Neutrophil (primary cell): Measurements from ENCODE around the gene DVL3.
A peak's percentile ranks its signal among the peaks of the same experiment; 100 is the strongest.

Experiments
- H3K27ac ChIP-seq: fragments of 200-600 bp; sonication (generic); 2 replicates; pipeline ENCODE4 v1.5.1; 2016; ENCODE audit warnings: mild to moderate bottlenecking, moderate library complexity
- H3K27me3 ChIP-seq: fragments of 200-600 bp; sonication (generic); 2 replicates; pipeline ENCODE4 v1.6.0; 2016; ENCODE audit warnings: mild to moderate bottlenecking
- H3K36me3 ChIP-seq: fragments of 200-600 bp; sonication (generic); 2 replicates; pipeline ENCODE4 v1.5.1; 2017
- H3K4me1 ChIP-seq, 2 experiments: fragments of 200-600 bp in 1 of 2; sonication (generic) in 1 of 2; 1 replicate in 1 of 2; 2 replicates in 1 of 2; pipeline versions ENCODE4 v1.5.1 to v1.6.1; 2013 to 2016; ENCODE audit warnings: low read depth in 1 of 2, low read length in 1 of 2, mild to moderate bottlenecking in 1 of 2, moderate library complexity in 1 of 2; ENCODE audit not compliant: control insufficient read depth in 1 of 2, insufficient read depth in 1 of 2
- H3K4me3 ChIP-seq, 2 experiments: fragments of 200-600 bp in 1 of 2; sonication (generic) in 1 of 2; 1 replicate in 1 of 2; 2 replicates in 1 of 2; pipeline ENCODE4 v1.5.1; 2013 to 2016; ENCODE audit warnings: low read depth in 1 of 2, low read length in 1 of 2, mild to moderate bottlenecking in 1 of 2, moderate library complexity in 1 of 2
- H3K9me3 ChIP-seq: fragments of 200-600 bp; sonication (generic); 2 replicates; pipeline ENCODE4 v1.5.1; 2016
- TF ChIP-seq, protein P1 (sequence below): fragments of 200-600 bp; sonication (generic); IDR thresholded peaks from 2 replicates; pipeline ENCODE4 v1.5.1; 2016; ENCODE audit warnings: antibody characterized with exemption

Gene DVL3

DNA sequence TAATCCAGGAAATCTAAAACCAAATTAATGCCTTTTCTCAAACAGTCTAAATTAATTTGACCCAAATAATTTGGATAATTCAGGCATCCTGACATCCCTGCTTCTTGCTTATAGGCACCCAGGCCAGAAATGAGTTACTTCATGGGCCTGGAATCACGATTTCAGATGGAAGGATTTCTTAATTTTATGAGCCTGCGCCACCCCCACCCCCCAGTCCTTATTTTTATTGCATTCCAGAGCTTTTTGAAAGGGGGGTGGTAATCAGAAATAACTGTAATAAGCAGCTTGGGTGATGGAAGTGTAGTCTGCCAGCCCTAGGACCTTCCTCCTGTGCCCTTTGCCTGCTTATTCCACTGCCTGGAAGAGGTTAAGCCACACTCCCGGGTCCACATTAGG is 20.8 kb downstream of the DVL3 start:
- Histone ChIP-seq H3K4me3 (peak overlapping the region; percentile 97 to 99), H3K36me3 (peaks cover 62% of the 10 kb centered on the region), H3K27me3 (no peaks in the 10 kb centered on the region), H3K9me3 (no peaks in the 10 kb centered on the region), H3K27ac (peak overlapping the region; percentile 74), H3K4me1 (peaks cover 22 to 29% of the 10 kb centered on the region in 2 experiments)
- TF ChIP-seq, protein P1, sequence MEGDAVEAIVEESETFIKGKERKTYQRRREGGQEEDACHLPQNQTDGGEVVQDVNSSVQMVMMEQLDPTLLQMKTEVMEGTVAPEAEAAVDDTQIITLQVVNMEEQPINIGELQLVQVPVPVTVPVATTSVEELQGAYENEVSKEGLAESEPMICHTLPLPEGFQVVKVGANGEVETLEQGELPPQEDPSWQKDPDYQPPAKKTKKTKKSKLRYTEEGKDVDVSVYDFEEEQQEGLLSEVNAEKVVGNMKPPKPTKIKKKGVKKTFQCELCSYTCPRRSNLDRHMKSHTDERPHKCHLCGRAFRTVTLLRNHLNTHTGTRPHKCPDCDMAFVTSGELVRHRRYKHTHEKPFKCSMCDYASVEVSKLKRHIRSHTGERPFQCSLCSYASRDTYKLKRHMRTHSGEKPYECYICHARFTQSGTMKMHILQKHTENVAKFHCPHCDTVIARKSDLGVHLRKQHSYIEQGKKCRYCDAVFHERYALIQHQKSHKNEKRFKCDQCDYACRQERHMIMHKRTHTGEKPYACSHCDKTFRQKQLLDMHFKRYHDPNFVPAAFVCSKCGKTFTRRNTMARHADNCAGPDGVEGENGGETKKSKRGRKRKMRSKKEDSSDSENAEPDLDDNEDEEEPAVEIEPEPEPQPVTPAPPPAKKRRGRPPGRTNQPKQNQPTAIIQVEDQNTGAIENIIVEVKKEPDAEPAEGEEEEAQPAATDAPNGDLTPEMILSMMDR = no peak

DNA sequence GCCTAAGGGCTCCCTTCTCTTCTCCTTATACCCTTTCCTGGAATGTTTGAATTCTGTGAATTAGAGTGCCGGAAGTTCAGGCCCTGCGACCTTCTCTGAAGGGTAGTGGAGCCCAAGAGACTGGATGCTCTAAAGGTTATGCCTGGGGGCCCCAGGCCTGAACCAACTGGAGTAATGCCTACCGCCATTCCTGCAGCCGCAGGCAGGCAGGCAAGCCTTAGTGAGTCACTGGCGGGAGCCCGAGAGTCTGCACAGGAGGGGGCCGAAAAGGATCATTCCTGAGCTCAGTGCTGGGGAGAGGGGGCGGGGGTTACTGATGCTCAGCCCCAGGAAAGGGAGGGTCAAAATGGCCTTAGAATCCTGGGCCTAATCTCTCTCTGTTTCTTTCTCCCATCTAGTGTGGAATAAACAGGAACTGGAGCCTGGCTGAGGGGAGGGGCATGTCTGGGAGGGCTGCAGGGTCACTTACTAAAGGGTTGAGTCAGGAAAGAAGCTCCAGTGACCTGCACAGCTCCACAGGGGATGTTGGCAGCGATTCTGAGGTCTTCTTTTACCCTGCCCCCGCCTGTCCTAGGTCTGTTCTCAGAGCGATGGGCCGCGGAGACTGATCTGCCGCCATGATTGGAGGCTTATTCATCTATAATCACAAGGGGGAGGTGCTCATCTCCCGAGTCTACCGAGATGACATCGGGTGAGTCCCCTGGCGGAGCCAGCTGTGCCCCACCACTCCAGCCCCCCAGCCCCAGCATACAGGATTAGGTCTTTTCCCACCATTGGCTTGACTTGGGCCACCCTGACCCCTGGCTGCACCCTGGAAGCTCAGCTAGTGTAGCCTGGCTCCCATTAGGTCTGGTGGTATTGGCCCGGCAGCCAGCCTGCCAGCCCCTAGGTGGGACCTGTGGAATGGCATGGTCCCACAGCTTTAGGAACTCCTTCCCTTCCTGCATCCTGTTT is 21.5 kb downstream of the DVL3 start:
- no peaks in the 10 kb centered on the region for H3K27me3 ChIP-seq
- TF ChIP-seq, protein P1 = no peak
- H3K4me1 ChIP-seq = peaks cover 22 to 29% of the 10 kb centered on the region in 2 experiments
- H3K27ac ChIP-seq = peak overlapping the region; percentile 74
- H3K4me3 ChIP-seq = peak overlapping the region in 1 of 2 experiments; percentile 99
- H3K9me3 ChIP-seq = no peaks in the 10 kb centered on the region
- peaks cover 62% of the 10 kb centered on the region for H3K36me3 ChIP-seq

DNA sequence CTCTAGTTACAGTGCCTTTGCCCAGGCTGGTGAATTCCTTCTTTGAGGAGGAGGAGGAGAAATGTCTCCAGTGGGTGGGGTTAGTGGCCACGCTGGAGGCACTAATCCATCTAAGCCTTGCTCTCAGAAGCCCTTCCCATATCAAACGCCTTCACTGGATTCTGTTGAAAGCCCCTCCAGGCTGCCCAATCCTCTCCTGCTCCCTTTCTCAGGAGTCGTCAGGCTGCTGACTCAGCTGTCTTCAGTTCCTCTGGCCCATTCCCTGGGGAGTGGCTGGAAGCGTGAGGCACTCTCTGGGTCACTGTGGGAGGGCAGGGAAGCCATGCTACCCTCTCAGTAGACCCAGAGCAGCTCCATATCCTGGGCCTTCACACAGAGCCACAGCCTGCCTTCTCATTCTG is 22.2 kb downstream of the DVL3 start:
- no peak overlapping the region for H3K4me3 ChIP-seq
- no peaks in the 10 kb centered on the region for H3K9me3 ChIP-seq
- peaks cover 22 to 29% of the 10 kb centered on the region in 2 experiments for H3K4me1 ChIP-seq
- peaks cover 62% of the 10 kb centered on the region for H3K36me3 ChIP-seq
- H3K27me3 ChIP-seq = no peaks in the 10 kb centered on the region
- H3K27ac ChIP-seq = peak overlapping the region; percentile 74
- TF ChIP-seq, protein P1 = no peak

DNA sequence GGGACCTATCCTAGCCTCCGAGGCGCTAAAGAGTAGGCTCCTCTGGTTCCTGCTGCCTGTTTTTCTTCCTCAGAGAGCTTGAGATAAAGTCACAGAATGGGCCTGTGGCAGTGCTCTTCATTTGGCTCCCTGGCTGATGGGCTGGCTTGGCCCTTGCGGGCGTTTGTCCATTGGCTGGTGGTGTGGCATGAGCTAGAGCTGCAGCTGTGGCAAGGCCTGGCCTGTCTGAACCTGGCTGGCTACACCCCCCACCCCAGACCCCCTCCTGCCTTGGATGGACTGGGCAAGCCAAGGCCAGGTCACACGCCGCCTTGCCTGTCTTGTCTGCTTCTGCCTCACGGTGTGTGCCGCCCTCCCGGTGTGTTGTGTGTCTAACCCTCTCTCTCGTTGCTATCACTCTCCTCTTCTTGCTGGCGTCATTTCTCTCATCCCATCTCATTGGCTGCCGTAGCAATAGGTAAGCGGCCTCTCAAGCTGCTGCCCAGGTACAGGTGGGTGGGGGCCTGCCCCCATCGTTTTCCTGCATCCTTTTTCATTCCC is 22.7 kb downstream of the DVL3 start:
- no peak overlapping the region for H3K4me3 ChIP-seq
- H3K27ac ChIP-seq = no peak overlapping the region
- peaks cover 65% of the 10 kb centered on the region for H3K36me3 ChIP-seq

DNA sequence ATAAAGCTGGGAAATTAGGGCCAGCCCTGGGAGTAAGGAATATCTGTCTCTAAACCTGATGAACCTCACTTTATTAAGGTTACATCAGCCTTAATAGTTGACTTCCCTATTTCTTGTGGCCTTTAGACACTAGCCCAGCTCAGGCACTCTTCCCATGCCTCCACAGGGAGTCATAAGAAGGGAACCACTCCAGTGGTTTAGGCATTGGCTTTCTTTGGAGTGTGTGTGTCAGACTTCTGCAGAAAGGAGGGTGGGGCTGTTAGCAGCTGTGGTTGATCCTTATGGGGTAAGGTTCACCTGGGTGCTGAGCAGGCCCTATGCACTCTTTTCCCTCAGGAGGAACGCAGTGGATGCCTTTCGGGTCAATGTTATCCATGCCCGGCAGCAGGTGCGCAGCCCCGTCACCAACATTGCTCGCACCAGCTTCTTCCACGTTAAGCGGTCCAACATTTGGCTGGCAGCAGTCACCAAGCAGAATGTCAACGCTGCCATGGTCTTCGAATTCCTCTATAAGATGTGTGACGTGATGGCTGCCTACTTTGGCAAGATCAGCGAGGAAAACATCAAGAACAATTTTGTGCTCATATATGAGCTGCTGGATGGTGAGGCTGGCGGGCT is 23.5 kb downstream of the DVL3 start:
- H3K36me3 ChIP-seq = peaks cover 73% of the 10 kb centered on the region
- TF ChIP-seq, protein P1 = no peak
- H3K4me1 ChIP-seq = peaks cover 22 to 28% of the 10 kb centered on the region in 2 experiments
- H3K4me3 ChIP-seq = no peak overlapping the region
- H3K27me3 ChIP-seq = no peaks in the 10 kb centered on the region
- no peak overlapping the region for H3K27ac ChIP-seq
- no peaks in the 10 kb centered on the region for H3K9me3 ChIP-seq

More for the DNA sequence above, 22.7 kb downstream of the DVL3 start:
- Histone ChIP-seq H3K27me3 (no peaks in the 10 kb centered on the region), H3K9me3 (no peaks in the 10 kb centered on the region), H3K4me1 (peaks cover 22 to 29% of the 10 kb centered on the region in 2 experiments)
- TF ChIP-seq, protein P1 = no peak
